CD4-positive, alpha-beta T cell (primary cell): Measurements from ENCODE around the gene ABLIM2. TPM values are rescaled to one million over a fixed set of nuclear protein-coding genes. Genes with fewer than 3 reads are reported as not detected.

Source experiments
- ATAC-seq: fragments of 200-7000 bp; cut with Tn5 transposase; one replicate; pipeline ENCODE4 v1.10.0; 2022; ENCODE audit warnings: mild to moderate bottlenecking; ENCODE audit not compliant: poor library complexity
- CTCF ChIA-PET: fragments of 350-600 bp; sonication (Branson Sonifier 250); formaldehyde crosslinking; loops from one replicate; lab custom pipeline; 2021; ENCODE audit warnings: antibody characterized with exemption, inconsistent platforms; lab: Charles Lee
- POLR2A ChIA-PET: fragments of 350-600 bp; sonication (Branson Sonifier 250); formaldehyde crosslinking; loops from one replicate; lab custom pipeline; 2021; ENCODE audit warnings: antibody characterized with exemption, inconsistent platforms; lab: Charles Lee
- DNase-seq, 14 experiments: peaks; one replicate each; pipeline ENCODE4 v3.0.0-alpha.2; 2013 to 2020; ENCODE audit warnings: mixed read lengths in 2 of 14
- H3K27ac ChIP-seq, 2 donors: one replicate each; pipeline versions ENCODE4 v1.5.1 to v1.7.0; 2013; ENCODE audit warnings: low read length in 2 of 2, low read depth in 1 of 2, mild to moderate bottlenecking in 1 of 2
- H3K27me3 ChIP-seq, 2 experiments: 1 replicate in 1 of 2; 2 replicates in 1 of 2; pipeline versions ENCODE4 v1.6.1 to v1.7.0; 2013; ENCODE audit warnings: low read length in 2 of 2, control low read depth in 1 of 2, mild to moderate bottlenecking in 1 of 2, moderate library complexity in 1 of 2; ENCODE audit not compliant: insufficient read depth in 2 of 2, control insufficient read depth in 1 of 2
- H3K36me3 ChIP-seq: one replicate; pipeline ENCODE4 v1.6.1; 2013; ENCODE audit warnings: low read length, control low read depth; ENCODE audit not compliant: insufficient read depth
- H3K4me1 ChIP-seq: one replicate; pipeline ENCODE4 v1.6.1; 2013; ENCODE audit warnings: low read length, control low read depth; ENCODE audit not compliant: insufficient read depth
- H3K4me3 ChIP-seq: one replicate; pipeline ENCODE4 v1.5.1; 2013; ENCODE audit warnings: mild to moderate bottlenecking, low read length, moderate library complexity
- H3K9me3 ChIP-seq, 2 experiments: 1 replicate in 1 of 2; 2 replicates in 1 of 2; pipeline versions ENCODE4 v1.6.1 to v1.7.0; 2013; ENCODE audit warnings: low read length in 2 of 2, mild to moderate bottlenecking in 2 of 2, control low read depth in 1 of 2, moderate library complexity in 1 of 2; ENCODE audit not compliant: control insufficient read depth in 1 of 2, insufficient read depth in 1 of 2
- H3K27ac Mint-ChIP-seq: one replicate; pipeline ENCODE4 v1.8.0; 2020; ENCODE audit warnings: mixed read lengths
- H3K27me3 Mint-ChIP-seq: one replicate; pipeline ENCODE4 v1.8.0; 2021; ENCODE audit warnings: mixed read lengths
- H3K36me3 Mint-ChIP-seq: one replicate; pipeline ENCODE4 v1.8.0; 2021; ENCODE audit warnings: low read depth, mixed read lengths
- H3K4me1 Mint-ChIP-seq: one replicate; pipeline ENCODE4 v1.8.0; 2021; ENCODE audit warnings: low read depth, mixed read lengths
- H3K4me3 Mint-ChIP-seq: one replicate; pipeline ENCODE4 v1.8.0; 2020; ENCODE audit warnings: mild to moderate bottlenecking, mixed read lengths
- H3K9me3 Mint-ChIP-seq: one replicate; pipeline ENCODE4 v1.8.0; 2020; ENCODE audit warnings: mixed read lengths
- CTCF ChIP-seq: fragments of 200-600 bp; IDR thresholded peaks from one replicate; pipeline ENCODE4 v1.8.0; 2022; ENCODE audit warnings: antibody characterized with exemption, mild to moderate bottlenecking
- intact Hi-C, 2 experiments: fragments of 100-400 bp; cut with DNase I in 1 of 2; cut with micrococcal nuclease in 1 of 2; formaldehyde crosslinking; loops; one replicate each; pipeline versions ENCODE4 v1.15.1 to v1.9.0; 2023 to 2025; cut with DNase I, micrococcal nuclease
- total RNA-seq, 174 experiments: library from RNA in 2 of 174; stranded (reverse) in 2 of 174; gene quantifications; one replicate each; pipeline ENCODE4 v1.2.3 and lab custom pipeline; 2021 to 2026

The ABLIM2 gene
- total RNA-seq, 2 experiments from 2014 or later = 2.5 to 2.7 TPM

- intact Hi-C loops = no loop called here
- Histone ChIP-seq H3K36me3 (no peaks in the 10 kb centered on the region), H3K27me3 (no peaks in the 10 kb centered on the region), H3K27ac (no peak overlapping the region), H3K4me1 (no peaks in the 10 kb centered on the region), H3K9me3 (peaks cover 11 to 37% of the 10 kb centered on the region in 2 experiments), H3K4me3 (no peak overlapping the region)
- ATAC-seq (no peak), DNase-seq (no peak)
- Mint-ChIP-seq H3K36me3 (peaks cover 27% of the 10 kb centered on the region), H3K27ac (no peak overlapping the region), H3K9me3 (peaks cover 5% of the 10 kb centered on the region), H3K4me3 (no peak overlapping the region), H3K27me3 (no peaks in the 10 kb centered on the region), H3K4me1 (no peaks in the 10 kb centered on the region)
- ChIA-PET CTCF (no interaction called here), POLR2A (no interaction called here)
- no peak for TF ChIP-seq CTCF
Measured at GRCh38 chr4:8061573-8061972, 97.0 kb downstream of the ABLIM2 start.

- H3K4me3 Mint-ChIP-seq = no peak overlapping the region
- H3K27ac ChIP-seq = no peak overlapping the region
- TF ChIP-seq CTCF = no peak
- H3K27me3 ChIP-seq = no peaks in the 10 kb centered on the region
- no peak overlapping the region for H3K4me3 ChIP-seq
- peaks cover 5% of the 10 kb centered on the region for H3K9me3 Mint-ChIP-seq
- peaks cover 27% of the 10 kb centered on the region for H3K36me3 Mint-ChIP-seq
- ChIA-PET CTCF (no interaction called here), POLR2A (no interaction called here)
- H3K36me3 ChIP-seq = no peaks in the 10 kb centered on the region
- H3K4me1 Mint-ChIP-seq = no peaks in the 10 kb centered on the region
- peaks cover 11 to 37% of the 10 kb centered on the region in 2 experiments for H3K9me3 ChIP-seq
- DNase-seq (no peak), ATAC-seq (no peak)
- H3K4me1 ChIP-seq = no peaks in the 10 kb centered on the region
- intact Hi-C loops = no loop called here
- no peaks in the 10 kb centered on the region for H3K27me3 Mint-ChIP-seq
- H3K27ac Mint-ChIP-seq = no peak overlapping the region
Measured at GRCh38 chr4:8061145-8061544, 97.5 kb downstream of the ABLIM2 start.

- Mint-ChIP-seq H3K36me3 (peaks cover 27% of the 10 kb centered on the region), H3K9me3 (peaks cover 5% of the 10 kb centered on the region), H3K4me3 (no peak overlapping the region), H3K4me1 (no peaks in the 10 kb centered on the region), H3K27me3 (no peaks in the 10 kb centered on the region), H3K27ac (no peak overlapping the region)
- Histone ChIP-seq H3K36me3 (no peaks in the 10 kb centered on the region), H3K27ac (no peak overlapping the region), H3K9me3 (peaks cover 11 to 38% of the 10 kb centered on the region in 2 experiments), H3K4me1 (no peaks in the 10 kb centered on the region), H3K27me3 (no peaks in the 10 kb centered on the region), H3K4me3 (no peak overlapping the region)
- ChIA-PET POLR2A (no interaction called here), CTCF (no interaction called here)
- intact Hi-C loops = no loop called here
- ATAC-seq (no peak), DNase-seq (no peak)
- TF ChIP-seq CTCF = no peak
Measured at GRCh38 chr4:8060632-8061031, 98.0 kb downstream of the ABLIM2 start.
